GM23338 (cell line): Measurements from ENCODE around the gene F7. TPM values are rescaled to one million over a fixed set of nuclear protein-coding genes. Genes with fewer than 3 reads are reported as not detected.

ENCODE experiments used
- ATAC-seq: fragments of 200-7000 bp; cut with Tn5 transposase; 3 replicates; pipeline ENCODE4 v1.9.1; 2020
- DNase-seq: peaks from one replicate; pipeline ENCODE4 v3.0.0-alpha.2; 2015; ENCODE audit warnings: low spot score
- H2AFZ ChIP-seq: fragments of 200-600 bp; sonication (generic); 2 replicates; pipeline ENCODE4 v1.8.0; 2016; ENCODE audit warnings: antibody characterized with exemption, mild to moderate bottlenecking, moderate library complexity
- H3F3A ChIP-seq: fragments of 200-600 bp; sonication (generic); replicated peaks from 2 replicates; pipeline ENCODE4 v1.8.0; 2017; ENCODE audit warnings: antibody characterized with exemption, mixed run types, low read depth
- H3K27ac ChIP-seq: fragments of 200-600 bp; sonication (generic); 2 replicates; pipeline ENCODE4 v1.6.1; 2016; ENCODE audit warnings: low read depth
- H3K27me3 ChIP-seq: fragments of 200-600 bp; sonication (generic); 2 replicates; pipeline ENCODE4 v1.8.0; 2016; ENCODE audit warnings: mild to moderate bottlenecking, mixed run types, moderate library complexity; ENCODE audit not compliant: insufficient read depth
- H3K36me3 ChIP-seq: fragments of 200-600 bp; sonication (generic); 2 replicates; pipeline ENCODE4 v1.8.0; 2016; ENCODE audit warnings: mild to moderate bottlenecking; ENCODE audit not compliant: insufficient read depth
- H3K4me1 ChIP-seq: fragments of 200-600 bp; sonication (generic); 2 replicates; pipeline ENCODE4 v1.8.0; 2016; ENCODE audit warnings: mild to moderate bottlenecking, moderate library complexity; ENCODE audit not compliant: insufficient read depth
- H3K4me2 ChIP-seq: fragments of 200-600 bp; sonication (generic); 2 replicates; pipeline ENCODE4 v1.7.1; 2017; ENCODE audit warnings: mixed run types
- H3K4me3 ChIP-seq: fragments of 200-600 bp; sonication (generic); 2 replicates; pipeline ENCODE4 v1.6.1; 2016; ENCODE audit warnings: mixed run types
- H3K79me2 ChIP-seq: fragments of 200-600 bp; sonication (generic); replicated peaks from 2 replicates; pipeline ENCODE4 v1.8.0; 2017; ENCODE audit warnings: mild to moderate bottlenecking; ENCODE audit not compliant: insufficient read depth
- H3K9me2 ChIP-seq: fragments of 200-600 bp; sonication (generic); 2 replicates; pipeline ENCODE4 v1.8.0; 2017; ENCODE audit not compliant: insufficient read depth
- H4K20me1 ChIP-seq: fragments of 200-600 bp; sonication (generic); replicated peaks from 2 replicates; pipeline ENCODE4 v1.8.0; 2017; ENCODE audit warnings: mild to moderate bottlenecking; ENCODE audit not compliant: insufficient read depth
- H3K27ac Mint-ChIP-seq: 2 replicates; pipeline ENCODE4 v1.8.0; 2020; ENCODE audit warnings: inconsistent platforms, mild to moderate bottlenecking, moderate library complexity, mixed read lengths
- H3K27me3 Mint-ChIP-seq: 3 replicates; pipeline ENCODE4 v1.8.0; 2022; ENCODE audit warnings: low read depth, mild to moderate bottlenecking, moderate library complexity, mixed read lengths, inconsistent platforms; ENCODE audit not compliant: insufficient read depth, poor library complexity
- H3K36me3 Mint-ChIP-seq: 3 replicates; pipeline ENCODE4 v1.8.0; 2021; ENCODE audit warnings: low read depth, mild to moderate bottlenecking, inconsistent platforms, moderate library complexity, mixed read lengths
- H3K4me1 Mint-ChIP-seq: 3 replicates; pipeline ENCODE4 v1.8.0; 2020; ENCODE audit warnings: mild to moderate bottlenecking, inconsistent platforms, mixed read lengths
- H3K4me3 Mint-ChIP-seq: 3 replicates; pipeline ENCODE4 v1.8.0; 2021; ENCODE audit warnings: moderate library complexity, mild to moderate bottlenecking, inconsistent platforms, mixed read lengths
- H3K9me3 Mint-ChIP-seq: 3 replicates; pipeline ENCODE4 v1.8.0; 2020; ENCODE audit warnings: moderate library complexity, mild to moderate bottlenecking, inconsistent platforms, mixed read lengths
- CREB1 ChIP-seq: fragments of 250-450 bp; sonication (Bioruptor Pico); IDR thresholded peaks from 2 replicates; pipeline ENCODE4 v1.5.0; 2020; ENCODE audit warnings: low read depth, mild to moderate bottlenecking, moderate library complexity
- CTCF ChIP-seq, 2 experiments: fragments of 200-600 bp in 1 of 2; sonication (generic) in 1 of 2; conservative IDR thresholded peaks; 2 replicates each; pipeline versions ENCODE4 v1.5.1 to v1.6.1; 2016 to 2017; ENCODE audit warnings: antibody characterized with exemption in 2 of 2, low read depth in 2 of 2, mild to moderate bottlenecking in 2 of 2, moderate library complexity in 1 of 2
- ETS1 ChIP-seq: IDR thresholded peaks from 2 replicates; pipeline ENCODE4 v1.6.1; 2016; ENCODE audit warnings: antibody characterized with exemption
- EZH2 ChIP-seq: fragments of 200-600 bp; sonication (generic); IDR thresholded peaks from one replicate; pipeline ENCODE4 v1.8.0; 2017; ENCODE audit warnings: antibody characterized with exemption, mild to moderate bottlenecking, low read depth; ENCODE audit not compliant: unreplicated experiment
- EZH2phosphoT487 ChIP-seq: fragments of 200-600 bp; sonication (generic); IDR thresholded peaks from one replicate; pipeline ENCODE4 v1.8.1; 2018; ENCODE audit warnings: antibody characterized with exemption; ENCODE audit not compliant: unreplicated experiment
- JUNB ChIP-seq: IDR thresholded peaks from one replicate; pipeline ENCODE4 v1.6.1; 2016; ENCODE audit warnings: antibody characterized with exemption; ENCODE audit not compliant: unreplicated experiment
- NANOG ChIP-seq: IDR thresholded peaks from 2 replicates; pipeline ENCODE4 v1.6.1; 2016; ENCODE audit warnings: antibody characterized with exemption, borderline replicate concordance
- POLR2AphosphoS5 ChIP-seq: IDR thresholded peaks from 2 replicates; pipeline ENCODE4 v1.6.1; 2016; ENCODE audit warnings: antibody characterized with exemption, low read depth
- REST ChIP-seq: IDR thresholded peaks from one replicate; pipeline ENCODE4 v1.6.1; 2018; ENCODE audit warnings: antibody characterized with exemption; ENCODE audit not compliant: unreplicated experiment
- STAT1 ChIP-seq: IDR thresholded peaks from one replicate; pipeline ENCODE4 v1.6.1; 2016; ENCODE audit warnings: antibody characterized with exemption; ENCODE audit not compliant: unreplicated experiment
- ZNF114 ChIP-seq: fragments of 250-450 bp; sonication (Bioruptor Pico); IDR thresholded peaks from 2 replicates; pipeline ENCODE4 v1.5.0; 2020; ENCODE audit warnings: mild to moderate bottlenecking, moderate library complexity
- ZNF331 ChIP-seq: fragments of 250-450 bp; sonication (Bioruptor Pico); IDR thresholded peaks from 2 replicates; pipeline ENCODE4 v1.5.0; 2020; ENCODE audit warnings: low read depth, mild to moderate bottlenecking, moderate library complexity
- ZNF462 ChIP-seq: fragments of 250-450 bp; sonication (Bioruptor Pico); IDR thresholded peaks from 2 replicates; pipeline ENCODE4 v1.5.0; 2020; ENCODE audit warnings: mild to moderate bottlenecking, moderate library complexity
- polyA plus RNA-seq: library from polyadenylated mRNA; unstranded; fragments of >200 nt; fragmentation: Nextera tagmentation; extraction: Ambion mirVana; gene quantifications from 2 replicates; pipeline ENCODE4 v1.2.1, GENCODE V29; 2016
- total RNA-seq: library from RNA; depleted of rRNA; stranded (reverse); fragments of >200 nt; shearing (Covaris generic); gene quantifications from 2 replicates; pipeline ENCODE4 v1.2.3, GENCODE V29; 2014

F7 gene
- total and polyA plus RNA-seq, 2 experiments from 2014 or later: 0.16 to 0.24 TPM

GRCh38 chr13:113077566-113077952, 28.0 kb upstream of the F7 start:
- Histone ChIP-seq H3K36me3 (no peaks in the 10 kb centered on the region), H3K4me1 (no peaks in the 10 kb centered on the region), H3K4me2 (no peak overlapping the region), H3F3A (no peaks in the 10 kb centered on the region), H3K27ac (no peak overlapping the region), H4K20me1 (no peaks in the 10 kb centered on the region), H3K9me2 (no peaks in the 10 kb centered on the region), H3K4me3 (no peak overlapping the region), H3K27me3 (no peaks in the 10 kb centered on the region), H3K79me2 (no peaks in the 10 kb centered on the region), H2AFZ (no peak overlapping the region)
- no peak for TF ChIP-seq ZNF114 (CRISPR knock-in tag)
- no peak for TF ChIP-seq EZH2
- TF ChIP-seq ETS1: no peak
- no peak for TF ChIP-seq CREB1
- no peak for TF ChIP-seq JUNB
- TF ChIP-seq REST: no peak
- TF ChIP-seq ZNF462: no peak
- TF ChIP-seq EZH2phosphoT487: no peak
- no peak for TF ChIP-seq NANOG
- no peak for TF ChIP-seq ZNF331 (CRISPR knock-in tag)
- TF ChIP-seq CTCF (conservative IDR thresholded peaks at IDR 0.05; ENCODE audit: low read depth in 2 of 2): no peak
- TF ChIP-seq STAT1: no peak
- no peak for TF ChIP-seq POLR2AphosphoS5
- H3K27me3 Mint-ChIP-seq: peaks cover 8% of the 10 kb centered on the region
- DNase-seq: no peak
- no peaks in the 10 kb centered on the region; the same call in 2 of the 3 replicates for H3K4me1 Mint-ChIP-seq
- H3K4me3 Mint-ChIP-seq: no peak overlapping the region
- no peaks in the 10 kb centered on the region for H3K9me3 Mint-ChIP-seq
- peaks cover 5% of the 10 kb centered on the region; the same call in 2 of the 3 replicates for H3K36me3 Mint-ChIP-seq
- peak overlapping the region; percentile 80 for H3K27ac Mint-ChIP-seq
- no peak for ATAC-seq
